Stimulated activated CD8-positive, alpha-beta memory T cell treated with anti-CD3 and anti-CD28 coated beads, Interleukin-2, amount 100 ng/mL, for 1 hour (primary cell): ENCODE data around the gene IL17RD.
"Not testable (repeated sequence)": the region's sequence is repeated elsewhere in the genome, so short reads cannot be mapped to it uniquely, and the experiment has no call there.

ENCODE experiments used
- DNase-seq, 2 donors: peaks; one replicate each; pipeline ENCODE4 v3.0.0-alpha.2; 2020; ENCODE audit warnings: low read depth in 2 of 2

The IL17RD gene

DNA sequence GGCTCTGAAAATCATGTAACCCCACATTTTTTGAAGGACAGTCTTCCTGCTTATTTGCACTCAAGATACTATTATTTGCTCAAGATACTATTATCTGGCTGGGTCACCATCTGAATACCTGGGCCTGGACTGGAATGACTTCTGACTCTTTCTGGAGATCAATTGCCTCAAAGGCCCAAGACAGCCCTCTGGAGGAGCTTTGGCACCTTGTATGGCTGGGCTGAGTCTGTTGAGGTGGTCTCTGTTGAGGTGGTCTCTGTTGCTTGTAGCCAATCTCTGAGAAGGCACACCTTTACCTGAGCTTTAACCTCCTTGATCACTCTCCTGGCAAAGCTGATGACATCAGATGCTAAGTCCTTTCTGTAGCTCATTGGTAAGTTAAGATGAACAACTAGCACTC, 71.7 kb downstream of the IL17RD start:
- no peak for DNase-seq

DNA sequence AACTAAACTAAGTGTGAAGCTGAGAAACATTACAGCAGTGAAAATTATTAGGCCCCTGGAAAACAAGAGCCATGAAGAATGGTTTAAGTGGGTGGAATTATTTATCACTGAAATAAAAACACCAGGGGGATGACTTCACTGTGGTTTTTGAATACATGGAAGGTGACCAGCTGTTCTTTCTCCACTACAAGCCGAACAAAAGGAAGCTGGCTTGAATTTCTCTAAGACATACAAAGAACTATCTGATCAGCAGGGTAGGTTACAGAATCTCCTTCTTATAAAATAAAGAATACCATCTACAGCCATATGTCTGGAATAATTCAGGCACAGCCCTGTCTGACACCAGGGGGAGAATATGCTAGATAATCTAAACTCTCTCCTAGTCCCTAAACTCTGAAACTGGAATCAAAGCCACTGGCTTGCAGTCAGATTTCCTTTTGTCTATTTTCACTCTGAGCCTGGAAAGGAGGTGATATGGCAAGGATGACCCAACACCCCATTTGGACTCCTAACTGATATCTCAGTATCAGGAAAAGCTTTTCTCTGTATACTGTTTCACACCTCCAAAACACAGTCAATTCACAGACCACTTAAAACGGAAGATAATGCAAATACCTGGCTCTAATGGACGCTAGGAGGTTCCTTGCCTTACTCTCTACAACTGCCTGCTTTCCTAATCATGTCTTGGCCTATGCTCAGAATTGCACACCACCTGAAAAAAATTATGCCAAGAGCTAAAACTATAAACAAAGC, 73.5 kb downstream of the IL17RD start:
- DNase-seq: no peak

DNA sequence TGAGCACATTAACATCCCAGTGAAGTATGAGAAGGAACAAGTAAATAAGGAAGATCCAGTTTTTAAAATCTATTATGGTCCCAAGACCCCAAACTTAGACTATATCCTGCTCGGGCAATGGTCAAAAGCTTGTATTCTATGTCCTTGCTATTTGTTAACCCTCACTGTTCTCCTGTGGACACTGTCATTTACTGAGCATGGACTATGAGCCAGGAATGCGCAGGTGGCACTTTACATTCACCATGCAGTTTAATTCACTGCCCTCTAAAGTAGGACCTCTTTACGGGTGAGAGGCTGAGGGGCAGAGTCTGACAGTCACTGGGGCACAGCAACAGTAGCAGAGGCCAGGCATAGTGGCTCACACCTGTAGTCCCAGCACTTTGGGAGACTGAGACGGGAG, 76.1 kb downstream of the IL17RD start:
- DNase-seq: no peak

DNA sequence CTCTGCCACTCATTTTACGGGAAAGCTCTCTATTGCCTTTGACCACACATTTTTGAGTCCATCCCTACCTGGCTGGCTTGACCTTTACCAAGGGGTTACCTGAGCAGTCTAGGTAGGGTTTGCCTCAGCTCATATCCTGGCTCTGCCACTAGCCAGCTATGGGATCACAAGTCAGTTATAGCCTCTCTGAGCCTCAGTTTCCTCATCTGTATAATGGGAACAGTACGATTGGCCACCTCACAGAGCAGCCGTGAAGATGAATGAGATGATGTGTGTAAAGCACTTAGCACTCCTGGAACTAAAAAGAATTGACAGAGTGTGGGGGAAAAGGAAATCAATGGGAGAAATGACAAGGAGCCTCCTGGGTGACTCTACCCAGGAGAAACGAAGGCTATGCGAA, 76.7 kb downstream of the IL17RD start:
- no peak for DNase-seq

DNA sequence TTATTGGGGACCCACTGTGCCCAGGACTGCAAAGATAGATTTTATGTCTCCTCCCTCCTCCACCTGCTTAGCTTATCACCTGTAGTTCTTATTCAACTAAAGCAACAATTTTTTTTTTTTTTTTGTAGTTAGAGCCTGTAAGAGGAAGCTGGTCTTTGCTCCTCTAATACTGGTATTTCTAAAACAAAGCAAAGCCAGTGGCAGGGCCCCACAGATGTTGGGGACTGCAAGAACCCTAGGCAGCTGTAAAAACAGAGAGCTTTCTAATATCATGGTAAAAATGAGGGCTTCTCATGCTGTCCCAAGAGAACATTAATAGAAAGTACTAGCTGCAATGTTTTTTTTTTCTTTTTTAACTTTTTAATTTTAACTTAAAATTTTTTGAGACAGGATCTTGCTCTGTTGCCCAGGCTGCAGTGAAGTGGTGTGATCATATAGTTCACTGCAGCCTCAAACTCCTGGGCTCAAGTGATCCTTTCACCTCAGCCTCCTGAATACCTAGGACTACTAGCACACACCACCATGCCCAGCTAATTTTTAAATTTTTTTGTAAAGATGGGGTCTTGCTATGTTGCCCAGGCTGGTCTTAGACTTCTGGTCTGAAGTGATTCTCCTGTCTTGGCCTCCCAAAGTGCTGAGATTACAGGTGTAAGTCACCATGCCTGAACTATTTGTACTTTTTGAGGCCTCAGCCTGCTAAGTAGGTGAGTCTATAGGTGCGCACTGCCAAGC, 77.6 kb downstream of the IL17RD start:
- DNase-seq: no peak

DNA sequence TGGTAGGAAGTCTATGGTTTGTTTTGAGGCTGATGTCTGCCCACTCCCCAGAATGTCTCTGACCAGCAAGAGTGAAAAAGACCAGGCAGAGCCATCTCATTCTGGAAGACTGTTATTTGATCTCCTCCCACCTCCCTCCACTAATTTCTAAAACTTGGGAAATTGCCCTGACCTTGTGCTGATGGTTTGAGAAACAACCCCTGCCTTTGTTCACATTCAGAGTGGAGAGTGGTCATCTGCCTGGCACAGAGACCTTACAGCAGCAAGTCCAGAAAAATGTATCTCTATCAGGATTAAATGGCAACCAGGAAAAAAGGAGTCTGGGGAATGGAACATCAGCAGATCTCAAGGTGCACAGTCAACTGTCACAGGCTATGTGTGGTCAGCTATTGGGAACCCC, 79.0 kb downstream of the IL17RD start:
- no peak for DNase-seq

DNA sequence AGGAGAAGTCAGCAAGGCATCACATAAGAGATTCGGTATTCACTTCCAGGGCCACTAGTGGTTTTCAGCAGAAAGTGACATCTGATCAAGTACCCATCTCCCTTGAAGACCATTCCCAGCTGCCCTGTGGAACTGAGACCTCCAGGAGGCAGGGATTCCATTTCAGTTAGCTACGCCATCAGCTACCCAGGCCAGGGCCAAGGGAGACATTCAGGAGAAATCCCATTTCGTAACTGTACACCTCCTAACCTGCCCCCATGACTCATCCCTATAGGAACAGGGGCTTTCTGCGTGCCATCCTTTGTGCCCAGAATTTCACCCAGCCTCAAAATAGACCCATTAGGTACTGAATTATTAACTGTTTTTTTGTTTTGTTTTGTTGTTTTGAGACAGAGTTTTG, 79.9 kb downstream of the IL17RD start:
- DNase-seq: no peak

DNA sequence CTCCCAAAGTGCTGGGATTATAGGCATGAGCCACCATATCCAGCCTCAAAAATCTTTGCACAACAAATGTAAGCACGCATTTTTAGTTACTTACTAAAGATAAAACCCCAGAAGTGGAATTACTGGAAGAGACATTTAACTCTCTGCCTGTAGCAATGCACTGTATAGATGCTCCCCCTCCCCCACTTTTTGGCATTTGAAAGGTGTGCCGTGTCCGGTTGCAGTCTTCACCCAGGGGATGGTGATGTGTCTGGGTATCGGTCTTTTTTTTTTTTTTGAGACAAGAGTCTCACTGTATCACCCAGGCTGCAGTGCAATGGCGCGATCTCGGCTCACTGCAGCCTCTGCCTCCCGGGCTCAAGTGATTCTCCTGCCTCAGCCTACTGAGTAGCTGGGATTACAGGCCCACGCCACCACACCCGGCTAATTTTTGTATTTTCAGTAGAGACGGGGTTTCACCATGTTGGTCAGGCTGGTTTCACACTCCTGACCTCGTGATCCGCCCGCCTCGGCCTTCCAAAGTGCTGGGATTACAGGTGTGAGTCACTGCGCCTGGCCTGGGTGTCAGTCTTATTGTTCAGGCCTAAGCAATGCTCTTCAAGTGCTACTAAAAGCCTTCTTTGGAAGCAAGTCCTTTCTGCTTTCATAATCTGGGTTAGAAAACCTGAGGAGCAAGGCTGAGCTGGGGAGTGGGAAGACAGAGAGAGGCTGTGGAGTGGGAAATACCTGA, 81.7 kb downstream of the IL17RD start:
- DNase-seq: not testable (repeated sequence)

DNA sequence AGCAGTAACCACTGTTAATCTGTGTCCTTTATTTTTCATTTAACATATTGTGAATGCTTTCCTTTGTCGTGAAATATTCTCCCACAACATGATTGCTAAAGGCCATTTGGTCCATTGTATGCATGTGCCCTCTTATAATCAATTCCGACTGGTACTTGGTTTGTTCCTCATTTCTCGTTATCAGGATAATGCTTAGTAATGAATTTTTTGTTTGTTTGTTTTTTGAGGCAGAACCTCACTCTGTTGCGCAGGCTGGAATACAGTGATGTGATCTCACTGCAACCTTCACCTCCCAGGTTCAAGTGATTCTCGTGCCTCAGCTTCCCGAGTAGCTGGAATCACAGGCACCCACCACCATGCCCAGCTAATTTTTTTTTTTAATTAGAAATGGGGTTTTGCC, 82.7 kb downstream of the IL17RD start:
- DNase-seq: no peak

DNA sequence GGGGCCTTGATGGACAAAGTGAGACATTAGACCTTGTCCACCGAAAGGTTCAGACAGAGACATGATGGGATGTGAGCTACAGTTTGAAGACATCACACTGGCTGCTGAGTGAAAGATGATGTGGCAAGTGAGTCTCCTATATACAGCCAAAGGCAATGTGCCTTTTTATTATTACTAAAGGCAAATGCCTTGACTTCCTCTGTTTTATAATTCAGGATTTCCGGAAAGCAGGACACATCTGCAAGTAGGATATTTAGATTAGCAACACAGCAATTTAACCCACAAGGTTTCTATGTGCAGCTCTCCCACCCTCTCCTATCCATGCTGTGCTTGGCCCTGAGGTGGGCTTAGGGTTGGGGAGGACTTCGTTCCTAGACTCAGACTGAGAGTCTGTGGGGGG, 84.0 kb downstream of the IL17RD start:
- DNase-seq: no peak

DNA sequence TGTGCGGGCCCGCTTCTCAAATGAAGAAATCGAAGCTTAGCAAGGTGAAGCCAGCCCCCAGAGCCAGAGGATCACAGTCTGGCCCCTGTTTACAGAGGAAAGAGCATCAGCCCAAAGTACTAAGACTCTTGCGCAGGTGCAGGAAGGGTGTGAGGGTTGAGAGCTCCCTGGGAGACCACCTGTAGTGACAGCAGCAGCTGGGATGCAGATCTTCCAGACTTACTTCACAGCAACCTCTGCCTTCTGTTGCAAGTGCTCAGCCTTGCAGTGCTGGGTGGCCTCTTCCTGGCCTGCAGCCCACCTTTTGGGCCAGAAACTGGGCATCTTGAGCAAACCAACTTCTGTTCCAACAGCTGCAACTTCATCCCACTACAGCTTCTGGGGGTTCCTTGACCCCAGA, 85.0 kb downstream of the IL17RD start:
- no peak for DNase-seq

DNA sequence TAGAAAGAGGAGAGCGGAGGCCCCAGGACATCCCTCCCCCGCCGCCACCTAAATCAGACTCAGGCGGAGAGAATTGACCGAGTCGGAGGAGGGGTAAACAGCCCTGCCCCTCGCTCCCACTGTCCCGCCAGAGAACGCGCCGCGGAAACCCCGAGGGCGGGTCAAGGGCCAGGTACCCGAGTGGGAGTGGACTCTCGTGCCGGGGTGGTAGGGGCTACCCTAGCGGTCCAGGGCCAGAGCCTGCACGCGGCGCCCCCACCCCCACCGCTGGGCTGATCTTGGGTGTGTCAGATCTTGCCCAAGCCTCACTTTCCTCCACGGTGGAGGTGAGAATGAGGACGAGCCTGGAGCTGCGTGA, 85.7 kb downstream of the IL17RD start:
- no peak for DNase-seq

DNA sequence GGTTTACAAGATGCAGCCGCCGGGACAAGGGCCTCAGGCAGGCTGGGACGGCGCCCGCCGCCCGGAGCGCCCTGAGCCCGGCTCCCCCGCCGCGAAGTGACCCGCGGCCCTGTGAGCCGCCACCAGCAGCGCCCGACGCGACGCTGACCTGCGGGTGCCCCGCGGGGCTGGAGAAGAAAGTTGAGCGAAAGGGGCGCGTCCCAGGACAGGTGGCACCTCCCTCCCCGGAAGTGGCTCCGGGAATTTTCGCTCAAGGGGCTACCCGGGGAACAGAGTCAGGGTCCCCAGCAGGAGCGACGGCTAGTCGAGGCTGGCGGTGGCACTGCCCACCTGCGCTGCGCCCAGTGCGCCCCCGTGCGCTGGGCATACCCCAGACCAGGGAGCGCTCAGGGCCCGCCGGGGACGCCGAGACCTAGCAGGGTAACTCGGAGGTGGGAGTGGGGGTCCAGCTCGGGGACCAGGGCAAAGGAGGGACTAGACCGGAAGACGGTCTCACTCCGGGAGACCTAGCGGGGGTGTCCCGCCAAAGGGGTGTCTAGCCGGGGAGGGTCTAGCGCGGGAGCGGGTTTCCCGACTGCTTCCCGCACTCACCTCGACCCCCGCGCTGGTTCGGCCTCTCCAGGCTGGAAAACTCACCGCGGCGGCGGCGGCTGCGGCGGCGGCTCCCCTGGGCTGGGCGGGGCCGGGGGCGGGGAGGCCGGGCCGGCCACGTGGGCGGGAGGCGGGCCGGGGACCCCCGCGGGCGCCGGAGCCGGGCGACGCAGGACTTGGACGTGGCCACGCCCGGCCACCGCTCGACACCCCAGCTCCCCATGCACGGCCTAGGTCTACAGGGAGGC, 86.3 kb downstream of the IL17RD start:
- DNase-seq: no peak

DNA sequence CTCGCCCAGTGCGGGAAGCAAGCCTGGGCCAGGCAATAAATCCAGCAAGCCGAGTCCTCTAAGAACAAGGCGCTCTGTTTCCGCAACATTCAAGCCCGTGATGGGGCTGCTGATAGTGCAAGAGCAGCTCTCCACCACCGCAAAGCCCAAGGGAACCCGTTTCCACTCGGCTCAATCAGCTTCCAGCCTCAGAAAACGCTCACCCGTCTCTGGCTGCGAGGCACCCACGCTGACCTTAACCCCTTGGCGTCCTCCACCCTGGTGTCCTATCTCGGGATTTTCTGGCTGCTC, 86.9 kb downstream of the IL17RD start:
- DNase-seq: no peak

DNA sequence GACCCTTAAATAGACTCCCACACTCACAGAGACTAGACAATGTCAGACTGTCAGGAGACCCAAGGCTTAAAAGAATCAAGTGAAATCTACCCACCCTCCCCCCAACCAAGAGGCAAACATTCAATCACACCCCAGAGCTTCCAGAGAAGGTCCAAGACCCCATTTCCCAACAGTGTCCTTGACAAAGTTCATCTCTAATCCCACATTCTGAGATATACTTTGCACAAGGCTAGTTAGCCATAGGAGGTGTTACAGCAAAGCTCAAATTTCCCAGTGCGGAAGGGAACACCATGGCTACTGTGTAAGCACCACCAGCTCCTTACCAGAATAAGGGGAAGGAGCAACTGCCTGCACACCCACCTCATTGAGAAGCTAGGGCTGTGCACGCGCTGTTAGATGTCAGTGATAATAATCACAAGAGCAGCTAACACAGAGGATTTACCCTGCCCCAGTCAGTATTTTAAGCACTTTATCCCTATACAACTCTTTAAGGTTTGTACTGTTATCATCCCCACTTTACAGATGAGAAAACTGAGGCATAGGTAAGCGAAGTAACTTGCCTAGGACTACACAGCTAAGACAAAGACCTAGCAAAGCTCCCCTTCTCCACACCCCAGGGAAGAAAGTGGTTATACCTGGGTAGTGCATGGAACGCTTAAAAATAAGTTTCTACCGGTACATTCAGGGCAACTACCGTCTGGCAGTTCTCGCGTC, 87.4 kb downstream of the IL17RD start:
- no peak for DNase-seq

DNA sequence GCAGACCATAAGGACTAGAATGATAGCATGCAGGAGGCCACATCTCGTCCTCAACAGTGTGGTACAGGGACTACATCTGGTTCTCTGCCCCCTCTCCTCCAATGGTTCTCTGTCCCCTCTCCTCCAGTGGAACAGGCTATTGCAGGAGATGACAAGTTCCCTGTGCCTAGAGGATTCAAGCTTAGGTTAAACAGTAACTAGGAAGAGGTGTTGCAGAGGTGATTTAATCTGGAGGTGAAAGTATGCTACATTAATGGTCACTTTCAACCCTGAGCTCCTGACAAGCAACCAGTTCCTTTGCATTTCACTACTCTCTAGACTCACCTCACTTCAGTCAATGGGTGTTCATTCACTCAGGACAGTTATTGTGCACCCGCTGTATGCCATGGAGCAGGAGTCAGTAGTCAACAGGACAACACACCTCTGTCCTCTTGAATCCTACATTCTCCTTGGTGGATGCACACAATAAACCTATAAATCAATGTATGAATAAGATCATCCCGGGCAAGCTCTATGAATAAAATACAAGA, 88.7 kb downstream of the IL17RD start:
- DNase-seq: no peak

DNA sequence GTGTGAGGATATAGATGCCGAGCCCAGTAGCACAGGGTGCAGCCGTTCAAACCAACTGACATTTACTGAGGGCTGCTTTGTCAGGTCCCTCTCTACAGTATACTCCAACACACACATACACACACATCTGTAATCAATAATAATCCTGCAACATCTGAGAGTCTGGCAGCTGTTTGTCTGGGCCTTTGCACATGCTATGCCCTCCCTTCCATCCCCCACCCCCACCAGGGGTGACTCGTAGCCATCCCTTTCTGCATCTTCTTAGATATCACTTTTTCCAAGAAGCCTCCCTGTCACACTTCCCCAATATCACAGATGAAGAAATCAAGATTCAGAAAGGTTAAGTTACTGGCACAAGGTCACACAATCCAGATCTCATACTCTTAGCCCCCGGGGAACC, 91.0 kb downstream of the IL17RD start:
- DNase-seq: no peak

DNA sequence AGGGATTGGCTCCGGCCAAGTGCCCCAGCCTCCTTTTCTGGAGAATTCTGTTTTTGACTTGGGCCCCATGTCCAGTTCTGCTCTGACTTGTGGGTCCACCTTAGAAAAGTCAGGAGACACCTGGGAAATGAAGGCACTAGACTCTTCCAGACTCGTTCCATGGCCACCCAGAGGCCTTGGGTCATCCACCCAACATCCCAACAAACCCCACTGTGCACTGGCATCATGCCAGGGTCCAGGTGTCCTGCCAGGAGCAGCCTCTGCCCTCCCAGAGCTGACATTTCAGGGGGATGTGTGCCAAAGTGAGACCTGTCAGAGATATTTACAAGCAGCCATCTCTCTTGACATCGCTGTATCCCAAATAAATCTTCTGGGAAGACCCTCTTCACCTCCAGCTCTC, 91.5 kb downstream of the IL17RD start:
- DNase-seq: no peak

DNA sequence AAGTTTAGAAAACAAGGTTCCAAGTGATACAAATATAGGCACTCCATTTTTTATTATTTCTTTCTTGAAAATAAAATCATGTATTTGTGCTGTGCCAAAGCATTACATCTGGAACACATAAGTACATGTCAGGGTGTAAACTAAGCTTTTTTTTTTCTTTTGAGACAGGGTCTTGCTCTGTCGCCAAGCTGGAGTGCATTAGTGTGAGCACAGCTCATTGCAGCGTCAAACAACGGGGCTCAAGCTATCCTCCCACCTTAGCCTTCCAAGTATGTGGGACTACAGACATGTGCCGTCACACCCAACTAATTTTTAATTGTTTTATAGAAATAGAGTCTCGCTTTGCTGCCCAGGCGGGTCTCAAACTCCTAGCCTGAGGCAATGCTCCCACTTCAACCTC, 95.7 kb downstream of the IL17RD start:
- DNase-seq: no peak

DNA sequence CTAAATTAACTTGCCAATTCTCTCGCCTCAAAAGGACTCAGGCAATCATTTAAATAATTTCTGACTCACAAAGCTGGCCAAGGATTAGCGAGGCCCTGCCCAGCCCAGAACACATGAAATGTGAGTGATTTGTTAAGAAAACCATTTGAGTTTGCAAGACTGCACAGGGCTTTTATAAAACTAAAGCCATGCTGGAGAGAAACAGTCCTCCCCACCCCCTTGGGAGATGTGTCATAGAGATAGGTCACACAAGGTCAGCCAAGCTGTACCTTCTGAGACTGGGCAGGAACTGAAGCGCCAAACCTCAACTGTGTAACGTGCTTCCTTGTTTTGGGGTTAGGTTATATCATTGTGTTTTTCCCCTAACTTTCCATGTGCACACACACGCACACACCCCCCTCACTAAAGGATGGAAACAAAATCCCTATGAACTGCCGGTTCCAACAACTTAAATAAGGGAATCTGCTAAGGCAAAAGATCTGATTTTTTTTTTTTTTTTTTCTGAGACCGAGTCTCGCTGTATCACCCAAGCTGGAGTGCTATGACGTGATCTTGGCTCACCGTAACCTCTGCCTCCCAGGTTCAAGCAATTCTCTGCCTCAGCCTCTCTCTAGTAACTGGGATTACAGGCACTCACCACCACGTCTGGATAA, 96.6 kb downstream of the IL17RD start:
- DNase-seq: no peak

DNA sequence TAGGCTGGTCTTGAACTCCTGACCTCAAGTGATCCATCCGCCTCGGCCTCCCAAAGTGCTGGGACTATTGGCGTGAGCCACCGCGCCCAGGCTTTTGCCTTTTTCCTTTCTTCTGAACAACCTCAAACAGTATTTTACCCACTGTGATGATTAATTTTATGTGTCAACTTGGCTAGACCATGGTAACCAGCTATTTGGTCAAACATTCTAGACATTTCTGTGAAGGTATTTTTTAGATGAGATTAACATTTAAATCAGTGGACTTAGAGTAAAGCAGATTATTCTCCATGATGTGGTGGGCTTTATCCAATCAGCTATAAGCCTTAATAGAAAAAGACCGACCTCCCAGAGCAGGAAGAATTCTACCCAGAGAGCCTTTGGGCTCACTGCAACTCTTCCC, 98.7 kb downstream of the IL17RD start:
- DNase-seq: no peak
